Gastrocnemius medialis (tissue), 4 donors: ENCODE data around the gene ULBP3. TPM values are rescaled to one million over a fixed set of nuclear protein-coding genes. Genes with fewer than 3 reads are reported as not detected.

Source experiments
- ATAC-seq, 2 donors: fragments of 150-250 bp; one replicate each; pipeline ENCODE4 v1.9.1; 2016
- DNase-seq, 2 donors: peaks; one replicate each; pipeline ENCODE4 v3.0.0-alpha.2; 2019
- H3K27ac ChIP-seq, 4 donors: fragments of 200-600 bp; sonication (generic); 1 replicate in 1 of 4; 2 replicates in 3 of 4; pipeline ENCODE4 v1.5.1; 2016 to 2018; ENCODE audit warnings: mild to moderate bottlenecking in 2 of 4, moderate library complexity in 1 of 4
- H3K27me3 ChIP-seq, 3 donors: fragments of 200-600 bp; sonication (generic) in 2 of 3; 1 replicate in 1 of 3; 2 replicates in 2 of 3; pipeline versions ENCODE4 v1.5.1 to v1.6.0; 2016 to 2019; ENCODE audit warnings: mild to moderate bottlenecking in 1 of 3, moderate library complexity in 1 of 3
- H3K36me3 ChIP-seq, 2 donors: fragments of 200-600 bp; sonication (generic) in 1 of 2; one replicate each; pipeline ENCODE4 v1.5.1; 2017 to 2018
- H3K4me1 ChIP-seq, 2 donors: fragments of 200-600 bp; sonication (generic) in 1 of 2; one replicate each; pipeline ENCODE4 v1.5.1; 2016 to 2017; ENCODE audit warnings: mild to moderate bottlenecking in 2 of 2
- H3K4me3 ChIP-seq, 4 donors: fragments of 200-600 bp; sonication (generic) in 3 of 4; 1 replicate in 1 of 4; 2 replicates in 3 of 4; pipeline ENCODE4 v1.5.1; 2016 to 2019; ENCODE audit warnings: mild to moderate bottlenecking in 2 of 4
- H3K9me3 ChIP-seq, 3 donors: fragments of 200-600 bp; sonication (generic) in 2 of 3; 1 replicate in 1 of 3; 2 replicates in 2 of 3; pipeline ENCODE4 v1.5.1; 2016 to 2019
- CTCF ChIP-seq, 5 experiments: fragments of 450-650 bp in 3 of 5; fragments of 200-600 bp in 2 of 5; sonication (generic) in 2 of 5; IDR thresholded peaks in 4 of 5; conservative IDR thresholded peaks in 1 of 5; 1 replicate in 4 of 5; 2 replicates in 1 of 5; pipeline ENCODE4 v1.5.1; 2016 to 2019; ENCODE audit warnings: antibody characterized with exemption in 5 of 5, mild to moderate bottlenecking in 3 of 5, moderate library complexity in 3 of 5
- POLR2A ChIP-seq, 2 donors: fragments of 450-650 bp; IDR thresholded peaks; one replicate each; pipeline ENCODE4 v1.6.1; 2017; ENCODE audit warnings: antibody characterized with exemption in 2 of 2, mild to moderate bottlenecking in 2 of 2, moderate library complexity in 2 of 2
- in situ Hi-C, 4 donors: fragments of 200-750 bp; cut with MboI; loops; one replicate each; pipeline versions ENCODE4 v1.15.0 to v1.8.0; 2017; ENCODE audit warnings: low sequenced_read_pairs in 4 of 4
- intact Hi-C: fragments of 100-400 bp; cut with DNase I; formaldehyde crosslinking; loops from one replicate; pipeline ENCODE4 v1.15.1; 2023; ENCODE audit warnings: low total_unique reads
- total RNA-seq, 4 donors: library from RNA; depleted of rRNA; stranded (reverse); fragments of >200 nt; gene quantifications; one replicate each; pipeline versions ENCODE4 v1.1.0 to v1.2.3, GENCODE V29; 2016

ULBP3 gene
- total RNA-seq, 4 donors from 2014 or later, result 1.1 TPM; not detected in 3

- in situ Hi-C loops, result loop anchor here in 1 of 4 donors (25.0 kb wide), 1 partner anchor 713 kb away; no protein-coding TSS in a partner anchor
Measured at GRCh38 chr6:150099546-150099945, 30.6 kb upstream of the ULBP3 start.

GRCh38 chr6:150098155-150098554, 29.2 kb upstream of the ULBP3 start:
- H3K27me3 ChIP-seq, result no peaks in the 10 kb centered on the region
- ATAC-seq, result no peak
- no peak for TF ChIP-seq POLR2A (IDR thresholded peaks at IDR 0.05)
- TF ChIP-seq CTCF (IDR thresholded peaks at IDR 0.05 in 4 of 5, conservative IDR thresholded peaks at IDR 0.05 in 1 of 5), result no peak
- in situ Hi-C loops (loop anchor here in 1 of 4 donors (25.0 kb wide), 1 partner anchor 714 kb away; no protein-coding TSS in a partner anchor), intact Hi-C loops (no loop called here)
- no peaks in the 10 kb centered on the region for H3K36me3 ChIP-seq
- H3K9me3 ChIP-seq, result no peaks in the 10 kb centered on the region
- no peak overlapping the region for H3K27ac ChIP-seq
- no peak for DNase-seq
- no peak overlapping the region for H3K4me3 ChIP-seq
- H3K4me1 ChIP-seq, result no peaks in the 10 kb centered on the region

More at GRCh38 chr6:150099546-150099945, 30.6 kb upstream of the ULBP3 start:
- Histone ChIP-seq H3K9me3 (no peaks in the 10 kb centered on the region), H3K4me1 (no peaks in the 10 kb centered on the region), H3K27me3 (no peaks in the 10 kb centered on the region), H3K4me3 (no peak overlapping the region), H3K36me3 (no peaks in the 10 kb centered on the region), H3K27ac (no peak overlapping the region)
- ATAC-seq (no peak), DNase-seq (no peak)
- TF ChIP-seq CTCF (IDR thresholded peaks at IDR 0.05 in 4 of 5, conservative IDR thresholded peaks at IDR 0.05 in 1 of 5) (no peak), POLR2A (IDR thresholded peaks at IDR 0.05) (no peak)
- intact Hi-C loops, result no loop called here

DNA sequence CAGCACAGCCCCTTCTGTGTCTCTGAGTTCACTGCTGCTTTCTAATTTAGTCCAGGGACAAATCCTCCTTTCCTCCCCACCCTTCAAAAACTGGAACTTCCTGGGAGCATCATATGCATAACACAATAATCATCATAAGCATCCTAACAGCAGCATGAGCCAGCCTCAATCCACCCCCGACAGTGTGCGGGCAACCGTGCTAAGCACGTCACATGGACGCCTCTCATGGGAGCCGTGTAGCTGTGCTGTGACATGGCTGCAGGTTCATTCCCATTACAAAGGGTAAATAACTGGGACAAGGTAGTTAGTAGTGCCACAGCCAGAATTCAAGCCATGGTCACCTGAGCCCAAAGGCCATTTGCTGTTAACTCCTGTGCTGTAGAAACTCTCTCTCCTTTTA, 24.5 kb upstream of the ULBP3 start:
- DNase-seq (no peak), ATAC-seq (no peak)
- Histone ChIP-seq H3K9me3 (no peaks in the 10 kb centered on the region), H3K36me3 (no peaks in the 10 kb centered on the region), H3K4me1 (no peaks in the 10 kb centered on the region), H3K27me3 (no peaks in the 10 kb centered on the region), H3K4me3 (no peak overlapping the region), H3K27ac (no peak overlapping the region)
- in situ Hi-C loops, result loop anchor here in 1 of 4 donors (25.0 kb wide), 1 partner anchor 719 kb away; no protein-coding TSS in a partner anchor
- intact Hi-C loops, result no loop called here
- TF ChIP-seq POLR2A (IDR thresholded peaks at IDR 0.05) (no peak), CTCF (IDR thresholded peaks at IDR 0.05 in 4 of 5, conservative IDR thresholded peaks at IDR 0.05 in 1 of 5) (no peak)

GRCh38 chr6:150091476-150091875, 22.6 kb upstream of the ULBP3 start:
- intact Hi-C loops (no loop called here), in situ Hi-C loops (loop anchor here in 1 of 4 donors (25.0 kb wide), 1 partner anchor 721 kb away; no protein-coding TSS in a partner anchor)
- TF ChIP-seq POLR2A (IDR thresholded peaks at IDR 0.05), result no peak
- no peak for TF ChIP-seq CTCF (IDR thresholded peaks at IDR 0.05 in 4 of 5, conservative IDR thresholded peaks at IDR 0.05 in 1 of 5)
- H3K27me3 ChIP-seq, result no peaks in the 10 kb centered on the region
- no peak for ATAC-seq
- no peak overlapping the region for H3K4me3 ChIP-seq
- no peak overlapping the region for H3K27ac ChIP-seq
- no peaks in the 10 kb centered on the region for H3K36me3 ChIP-seq
- no peaks in the 10 kb centered on the region for H3K9me3 ChIP-seq
- no peaks in the 10 kb centered on the region for H3K4me1 ChIP-seq
- no peak for DNase-seq

DNA sequence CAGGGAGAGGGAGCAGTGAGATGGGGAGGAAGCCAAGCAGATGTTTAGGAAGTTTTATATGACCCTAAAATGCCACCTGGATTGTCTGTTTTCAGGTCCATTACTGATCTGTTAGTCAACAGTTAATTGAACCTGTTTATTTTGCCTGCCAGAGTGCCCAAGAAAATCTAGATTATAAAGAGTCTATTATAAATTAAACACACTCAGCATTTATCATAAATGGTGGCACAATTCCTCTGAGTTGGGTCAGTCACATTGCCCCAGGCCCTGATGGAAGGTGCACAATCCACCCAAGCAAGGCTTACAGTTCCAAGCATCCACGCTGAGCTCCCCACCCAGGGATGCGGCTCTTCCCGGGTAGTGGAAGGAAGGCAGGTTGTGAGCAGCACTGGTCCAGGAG, 21.4 kb upstream of the ULBP3 start:
- Histone ChIP-seq H3K4me3 (no peak overlapping the region), H3K27ac (no peak overlapping the region), H3K9me3 (no peaks in the 10 kb centered on the region), H3K27me3 (no peaks in the 10 kb centered on the region), H3K36me3 (no peaks in the 10 kb centered on the region), H3K4me1 (no peaks in the 10 kb centered on the region)
- in situ Hi-C loops, result loop anchor here in 1 of 4 donors (25.0 kb wide), 1 partner anchor 722 kb away; no protein-coding TSS in a partner anchor
- DNase-seq, result no peak
- TF ChIP-seq CTCF (IDR thresholded peaks at IDR 0.05 in 4 of 5, conservative IDR thresholded peaks at IDR 0.05 in 1 of 5), result no peak
- intact Hi-C loops, result no loop called here
- no peak for ATAC-seq
